ENCODE results near the gene CNOT9. TPM values are rescaled to one million over a fixed set of nuclear protein-coding genes. Genes with fewer than 3 reads are reported as not detected.

CNOT9 gene
- total and polyA plus RNA-seq, 12 donors, result 15.7 to 28.2 (median 20.5) TPM

GRCh38 chr2:218558986-218559385 lies 9.7 kb upstream of the CNOT9 start:
- intact Hi-C loops (cut with DNase I), result no loop called here
- H3K27ac ChIP-seq, result no peak overlapping the region
- H3K9me3 ChIP-seq, result no peaks in the 10 kb centered on the region
- peaks cover 0 to 12% (median 0%) of the 10 kb centered on the region in 9 donors for H3K4me1 ChIP-seq
- DNase-seq (no peak), ATAC-seq (no peak)
- H3K27me3 ChIP-seq, result no peaks in the 10 kb centered on the region
- H3K36me3 ChIP-seq, result peaks cover 0 to 92% (median 34%) of the 10 kb centered on the region in 9 donors
- no peak overlapping the region for H3K4me3 ChIP-seq
- WGBS, 2 donors, result 91 to 94% methylated on average over 3 of the region's 3 CpGs
- TF ChIP-seq CTCF (IDR thresholded peaks at IDR 0.05), result no peak

GRCh38 chr2:218564056-218564455 lies 4.6 kb upstream of the CNOT9 start:
- 80 to 95% methylated on average over 1 of the region's 1 CpG for WGBS, 2 donors
- intact Hi-C loops (cut with DNase I), result loop anchor here in 2 of 10 donors (10.0 kb wide), 3 partner anchors 81 to 269 kb away; partner anchors contain the start of genes BCS1L (in 1 of the 2), TMBIM1 (in 1 of the 2) and ZNF142 (in 1 of the 2)
- no peaks in the 10 kb centered on the region for H3K27me3 ChIP-seq
- no peak overlapping the region for H3K27ac ChIP-seq
- ATAC-seq (no peak), DNase-seq (no peak)
- H3K9me3 ChIP-seq, result no peaks in the 10 kb centered on the region
- H3K36me3 ChIP-seq, result peaks cover 0 to 62% (median 15%) of the 10 kb centered on the region in 9 donors
- H3K4me1 ChIP-seq, result peaks cover 2 to 18% (median 14%) of the 10 kb centered on the region in 9 donors
- no peak for TF ChIP-seq CTCF (IDR thresholded peaks at IDR 0.05)
- no peak overlapping the region for H3K4me3 ChIP-seq

GRCh38 chr2:218566296-218566695 lies 2.3 kb upstream of the CNOT9 start:
- peaks cover 0 to 40% (median 0%) of the 10 kb centered on the region in 9 donors for H3K36me3 ChIP-seq
- H3K4me3 ChIP-seq, result no peak overlapping the region
- WGBS, 2 donors, result 82 to 95% methylated on average over 1 of the region's 1 CpG
- no peak overlapping the region for H3K27ac ChIP-seq
- intact Hi-C loops (cut with DNase I), result loop anchor here in 4 of 10 donors (5.0 to 10.0 kb wide), 5 partner anchors 79 to 271 kb away; partner anchors contain the start of genes BCS1L (in 3 of the 4), ZNF142 (in 3 of the 4), CTDSP1 (in 1 of the 4) and TMBIM1 (in 1 of the 4)
- H3K27me3 ChIP-seq, result no peaks in the 10 kb centered on the region
- TF ChIP-seq CTCF (IDR thresholded peaks at IDR 0.05), result no peak
- H3K4me1 ChIP-seq, result peaks cover 8 to 39% (median 33%) of the 10 kb centered on the region in 9 donors
- DNase-seq (no peak), ATAC-seq (no peak)
- H3K9me3 ChIP-seq, result no peaks in the 10 kb centered on the region

- no peak for TF ChIP-seq CTCF (IDR thresholded peaks at IDR 0.05)
- Histone ChIP-seq H3K4me1 (peaks cover 8 to 45% (median 40%) of the 10 kb centered on the region in 9 donors), H3K4me3 (peak overlapping the region; percentile 61 to 96 (median 84)), H3K27ac (peak overlapping the region; percentile 44 to 97 (median 94)), H3K9me3 (no peaks in the 10 kb centered on the region), H3K27me3 (no peaks in the 10 kb centered on the region), H3K36me3 (peaks cover 0 to 36% (median 0%) of the 10 kb centered on the region in 9 donors)
- 0 to 1% methylated on average over 19 of the region's 19 CpGs for WGBS, 2 donors
- intact Hi-C loops (cut with DNase I), result loop anchor here in 4 of 10 donors (5.0 to 10.0 kb wide), 5 partner anchors 77 to 273 kb away; partner anchors contain the start of genes BCS1L (in 3 of the 4), ZNF142 (in 3 of the 4), CTDSP1 (in 1 of the 4) and TMBIM1 (in 1 of the 4)
- peak in 7 of 8 donors; percentile 7 to 43 (median 26) for ATAC-seq
- no peak for DNase-seq
Observed at GRCh38 chr2:218567797-218568189, 846 bp upstream of the CNOT9 start.

Measured in heart right ventricle (tissue), 16 donors.